ENCODE results near the gene NAP1L5. TPM values are rescaled to one million over a fixed set of nuclear protein-coding genes. Genes with fewer than 3 reads are reported as not detected.
A peak's percentile ranks its signal among the peaks of the same experiment; 100 is the strongest.

The NAP1L5 gene
- total RNA-seq, 1 donor from 2014 or later, result 9.4 TPM

DNA sequence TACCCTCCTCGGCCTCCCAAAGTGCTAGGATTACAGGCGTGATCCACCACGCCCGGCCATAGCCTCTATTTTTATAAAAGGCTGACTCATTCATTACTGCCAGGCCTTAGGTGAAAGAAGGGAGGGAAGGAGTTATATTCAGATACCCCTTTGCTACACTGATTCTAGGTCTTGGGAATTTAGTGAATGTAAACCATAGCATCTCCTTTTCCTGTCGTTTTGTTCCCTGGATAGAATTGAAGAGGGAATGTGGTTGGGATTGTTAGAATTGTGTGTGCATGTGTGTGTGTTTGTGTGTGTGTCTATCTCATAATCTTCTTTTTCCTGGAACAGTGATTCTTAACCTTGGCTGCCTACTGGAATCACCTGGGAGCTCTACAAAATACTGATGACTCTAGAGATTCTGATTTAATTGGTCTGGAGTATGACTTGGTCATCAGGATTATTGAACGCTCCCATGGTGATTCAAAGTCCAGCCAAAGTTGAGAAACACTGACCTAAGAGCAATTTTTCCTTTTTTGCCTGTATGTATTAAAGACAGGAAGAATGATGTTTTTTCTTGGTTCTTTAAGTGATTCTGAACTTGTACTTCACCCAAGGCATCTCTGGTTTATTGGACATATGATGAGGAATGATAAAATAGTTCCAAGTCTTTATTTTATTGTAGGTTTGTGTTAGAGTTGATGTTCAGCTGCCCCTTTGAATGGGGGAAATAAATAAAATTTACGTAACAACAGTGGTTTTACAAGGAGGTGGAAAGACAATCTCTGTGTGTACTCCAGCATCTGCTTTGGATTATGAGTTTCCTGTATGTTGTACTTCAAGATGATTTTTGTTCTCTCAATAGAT is 37.0 kb downstream of the NAP1L5 start:
- DNase-seq (ENCODE audit: low spot score), result no peak

DNA sequence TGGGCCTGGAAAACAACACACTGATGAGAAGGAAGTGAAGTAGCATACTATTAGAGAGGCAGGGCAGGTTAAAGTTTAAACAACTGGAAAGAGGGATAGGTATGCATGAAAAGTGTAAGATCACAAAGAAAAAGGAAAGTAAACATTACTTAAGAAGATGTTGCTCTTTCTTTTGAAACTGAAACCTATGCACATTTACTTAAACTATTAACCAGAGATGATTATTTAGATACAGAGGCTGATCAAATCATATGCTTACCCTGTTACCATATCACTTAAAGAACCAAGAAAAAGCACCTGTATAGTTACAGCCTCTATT is 37.8 kb downstream of the NAP1L5 start:
- no peak for DNase-seq (ENCODE audit: low spot score)

DNA sequence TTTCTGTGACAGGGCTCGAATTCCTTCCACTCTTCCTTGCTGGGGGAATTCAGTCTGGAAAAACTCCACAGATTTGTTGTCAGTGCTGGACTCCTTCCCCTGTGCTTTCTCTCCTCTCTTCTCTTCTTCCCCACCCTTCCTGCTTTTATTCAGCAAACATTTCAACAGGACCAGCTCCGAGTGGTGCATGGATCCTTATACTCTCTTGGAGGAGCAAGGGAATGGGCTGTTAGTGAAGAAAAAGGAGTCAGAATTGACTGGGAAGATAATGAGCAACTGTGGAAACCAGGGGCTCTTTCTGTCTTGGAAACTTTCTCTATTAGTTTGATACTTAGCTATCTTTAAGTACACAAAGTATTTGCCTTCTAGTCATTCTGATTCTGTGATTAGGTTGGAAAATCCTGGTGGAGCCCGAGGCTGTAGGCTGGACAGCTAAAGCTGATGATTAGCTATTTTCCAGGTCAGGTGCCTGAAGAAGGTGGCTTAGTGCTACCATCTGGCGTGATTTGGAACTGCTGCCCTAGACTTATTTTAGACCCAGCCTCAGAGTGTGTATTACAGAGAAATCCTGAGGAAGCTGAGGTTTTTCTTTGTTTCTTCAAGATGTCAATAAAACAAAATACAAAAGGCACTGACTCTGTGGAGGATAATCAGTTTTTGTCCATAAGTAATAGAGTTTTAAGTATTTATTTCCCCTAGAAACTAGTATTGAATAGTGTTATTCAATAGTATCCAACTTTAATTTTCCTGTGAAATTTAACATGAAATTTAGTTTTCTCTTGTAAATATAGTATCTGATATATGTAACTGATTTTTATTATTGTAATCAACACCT is 38.4 kb downstream of the NAP1L5 start:
- DNase-seq (ENCODE audit: low spot score), result peak; percentile 53

GRCh38 chr4:88655226-88655625 is 42.4 kb downstream of the NAP1L5 start:
- DNase-seq (ENCODE audit: low spot score), result no peak

DNA sequence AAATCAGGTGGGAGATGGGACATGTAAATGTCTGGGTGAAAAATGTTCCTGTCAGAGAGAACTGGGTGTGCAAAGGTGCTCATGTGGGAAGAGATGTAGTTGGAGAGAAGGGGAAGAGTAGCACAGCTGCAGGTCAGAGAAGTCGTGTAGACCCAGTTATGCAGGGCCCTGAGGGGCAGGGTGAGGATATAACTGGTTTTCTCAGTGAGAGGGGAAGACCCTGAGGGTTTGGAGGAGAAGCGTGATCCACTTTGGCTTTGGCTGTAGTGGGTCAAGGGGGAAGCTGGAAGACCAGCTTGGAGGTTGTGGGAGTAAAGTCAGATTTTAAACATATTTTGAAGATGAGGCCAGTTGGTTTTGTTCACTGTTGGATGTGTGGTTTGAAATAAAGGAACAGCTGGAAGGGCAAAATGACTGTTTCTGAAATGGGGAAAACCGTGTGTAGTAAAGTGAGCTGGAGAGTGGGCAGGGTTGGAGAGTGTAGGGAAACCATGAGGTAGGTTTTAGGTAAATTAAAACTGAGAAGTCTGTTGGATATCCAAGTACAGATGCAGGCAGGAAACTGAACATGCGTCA is 44.2 kb downstream of the NAP1L5 start:
- DNase-seq (ENCODE audit: low spot score), result no peak

DNA sequence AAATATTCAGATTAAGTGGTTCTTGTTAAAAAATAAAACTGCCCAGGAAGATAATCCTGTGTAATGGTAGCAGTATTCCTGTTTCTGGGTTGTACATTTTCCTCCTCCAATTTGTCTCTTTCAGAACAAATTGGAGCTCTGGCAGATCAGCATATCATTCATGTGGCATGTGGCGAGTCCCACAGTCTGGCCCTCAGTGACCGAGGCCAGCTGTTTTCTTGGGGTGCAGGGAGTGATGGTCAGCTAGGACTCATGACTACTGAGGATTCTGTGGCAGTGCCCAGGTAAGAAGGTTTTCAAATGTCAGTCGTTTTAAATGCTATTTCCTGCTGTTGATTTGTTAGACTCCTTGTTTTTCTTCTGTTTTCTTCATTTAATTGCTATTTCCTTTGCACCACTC is 47.9 kb downstream of the NAP1L5 start:
- DNase-seq (ENCODE audit: low spot score), result no peak

DNA sequence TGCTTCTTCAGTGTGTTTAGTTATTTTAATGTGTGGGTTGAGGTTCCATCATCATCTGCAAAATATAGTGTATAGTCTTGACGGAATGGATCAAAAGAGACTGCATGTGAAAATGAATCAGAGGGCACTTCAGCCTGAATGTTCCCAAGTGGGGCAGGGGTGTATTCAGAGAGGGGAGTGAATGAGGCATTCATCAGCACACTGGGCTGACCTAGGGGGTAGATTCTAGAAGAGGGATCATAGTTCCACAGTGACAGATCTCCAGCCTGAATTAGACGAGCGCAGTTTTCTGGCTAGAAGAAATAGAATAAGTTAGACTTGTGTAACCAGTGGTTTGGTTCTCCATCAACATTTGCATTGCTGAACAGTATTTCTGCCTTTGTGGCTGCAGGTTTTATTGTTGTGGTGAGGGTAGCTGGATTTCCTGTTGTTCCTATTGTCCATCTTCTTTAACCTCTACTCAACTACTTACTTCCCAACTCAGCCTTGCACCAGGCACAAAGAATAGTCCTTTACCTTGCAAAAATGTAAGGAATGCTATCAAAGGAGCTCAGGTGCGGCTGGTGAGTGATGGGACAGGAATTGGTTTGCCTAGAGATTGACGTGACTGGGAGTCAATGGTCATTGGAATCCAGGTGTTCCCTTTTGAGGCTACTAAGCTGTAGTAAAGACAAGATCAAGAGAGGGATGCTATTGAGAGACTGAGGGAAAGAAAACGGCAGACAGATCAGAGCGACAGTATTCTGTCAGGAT is 50.9 kb downstream of the NAP1L5 start:
- DNase-seq (ENCODE audit: low spot score), result no peak

DNA sequence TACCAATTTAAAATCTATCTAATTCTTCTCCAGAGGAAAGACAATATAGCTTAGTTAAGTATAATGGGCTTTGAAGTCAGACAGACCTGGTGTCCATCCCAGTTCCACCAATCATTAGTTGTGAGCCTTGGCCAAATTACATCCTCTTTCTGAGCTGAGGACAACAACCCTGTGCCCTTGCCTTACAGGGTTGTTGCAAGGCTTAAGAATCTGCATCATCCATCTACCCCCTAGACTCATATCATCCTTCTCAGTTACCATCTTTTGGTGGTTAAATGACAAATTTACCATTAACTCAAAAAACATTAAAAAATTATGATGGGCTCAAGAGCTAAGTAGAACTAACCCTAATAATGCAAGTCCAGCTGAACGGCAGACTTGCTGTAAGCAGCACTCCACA is 51.6 kb downstream of the NAP1L5 start:
- no peak for DNase-seq (ENCODE audit: low spot score)

Other genes with a start within 250 kb of the NAP1L5 start
- 3.0 TPM for gene HERC5, start 240.7 kb downstream of the NAP1L5 start, total RNA-seq
- 67.0 TPM for gene PYURF, start 174.1 kb downstream of the NAP1L5 start, total RNA-seq
- 34.6 TPM for gene HERC3, start 105.3 kb downstream of the NAP1L5 start, total RNA-seq

Data from ureter (tissue), 1 donor.